ENCODE data around the gene EIF4G3. TPM values are rescaled to one million over a fixed set of nuclear protein-coding genes. Genes with fewer than 3 reads are reported as not detected.

EIF4G3 gene
- total and polyA plus RNA-seq, 9 of the 15 experiments (the other 6 are each of a cell fraction or from before 2014, with no cell fraction given): 6.7 to 40.5 (median 32.1) TPM

- CTCF ChIA-PET (ENCODE audit: low intra/inter-chr PET ratio): no interaction called here
- Histone ChIP-seq H4K20me1 (replicated peaks; ENCODE audit: control insufficient read depth, insufficient read depth, low read length) (no peaks in the 10 kb centered on the region), H3K9me1 (ENCODE audit: control insufficient read depth, insufficient read depth, low read length) (no peaks in the 10 kb centered on the region), H3K36me3 (ENCODE audit: control insufficient read depth, insufficient read depth, low read length) (peaks cover 5% of the 10 kb centered on the region; the same call in 2 of the 3 replicates), H3K9me3 (replicated peaks; ENCODE audit: control insufficient read depth, insufficient read depth, low read depth, low read length) (no peaks in the 10 kb centered on the region), H3K79me2 (ENCODE audit: control insufficient read depth, insufficient read depth, low read length) (no peaks in the 10 kb centered on the region), H3K4me3 (no peak overlapping the region), H3K27me3 (ENCODE audit: control insufficient read depth in 2 of 2, insufficient read depth in 2 of 2, low read length in 2 of 2) (no peaks in the 10 kb centered on the region), H3K4me1 (replicated peaks in 1 of 2; ENCODE audit: control insufficient read depth in 2 of 2, insufficient read depth in 2 of 2, low read length in 2 of 2) (no peaks in the 10 kb centered on the region; a peak in 1 of 5 replicates), H3K27ac (ENCODE audit: extremely low read depth, low read depth, low read length) (no peak overlapping the region), H3K9ac (ENCODE audit: insufficient read depth in 1 of 2, low read depth in 2 of 2, low read length in 2 of 2) (no peak overlapping the region), H2AFZ (ENCODE audit: low read depth, low read length) (no peak overlapping the region), H3K4me2 (ENCODE audit: insufficient read depth, low read length) (no peak overlapping the region)
- ATAC-seq: no peak
- FAIRE-seq: no peak
- DNase-seq (ENCODE audit: extremely low read depth in 1 of 4, low spot score in 3 of 4): no peak
- BruUV-seq (replicated peaks): no TSS peak
- intact Hi-C loops (cut with micrococcal nuclease) (no loop called here), in situ Hi-C loops (cut with MboI) (no loop called here)
- WGBS (ENCODE audit: insufficient coverage, low coverage, missing lambda C conversion rate): 55% methylated on average over 4 of the region's 4 CpGs
- POLR2A ChIA-PET: interaction anchor here (1.4 to 2.2 kb wide), 2 partner anchors 8 to 11 kb away, joined by 3 to 8 read pairs; no protein-coding TSS in a partner anchor
- TF ChIP-seq HDAC3 (IDR thresholded peaks at IDR 0.05; ENCODE audit: borderline replicate concordance, partially characterized antibody) (no peak), NFE2 (IDR thresholded peaks at IDR 0.05; ENCODE audit: low read depth) (no peak), ZNF561 (CRISPR knock-in tag; conservative IDR thresholded peaks at IDR 0.05) (no peak), HNRNPLL (IDR thresholded peaks at IDR 0.05; ENCODE audit: low read depth, low read length, poor library complexity, severe bottlenecking) (no peak), KLF10 (CRISPR knock-in tag; IDR thresholded peaks at IDR 0.05) (no peak), REST (IDR thresholded peaks at IDR 0.05; ENCODE audit: borderline replicate concordance) (no peak), REST (CRISPR knock-in tag; IDR thresholded peaks at IDR 0.05; ENCODE audit: low read depth) (no peak), TAF1 (IDR thresholded peaks at IDR 0.05; ENCODE audit: control insufficient read depth, extremely low read depth, insufficient read depth, low read length, severe bottlenecking) (no peak), RAD51 (IDR thresholded peaks at IDR 0.05; ENCODE audit: borderline replicate concordance, low read depth) (no peak), CHAMP1 (IDR thresholded peaks at IDR 0.05) (no peak), PTBP1 (IDR thresholded peaks at IDR 0.05; ENCODE audit: low read depth, low read length) (no peak), ZNF696 (CRISPR knock-in tag; conservative IDR thresholded peaks at IDR 0.05) (no peak), ARNT (IDR thresholded peaks at IDR 0.05) (no peak), ILF3 (IDR thresholded peaks at IDR 0.05; ENCODE audit: borderline replicate concordance) (no peak)
Measured at GRCh38 chr1:21050031-21050430, 126.7 kb downstream of the EIF4G3 start.

Measured in K562 (cell line).